Omental fat pad (tissue), 4 donors: ENCODE data around the gene SLC39A11. TPM values are rescaled to one million over a fixed set of nuclear protein-coding genes. Genes with fewer than 3 reads are reported as not detected.
"Not testable (repeated sequence)": the region's sequence is repeated elsewhere in the genome, so short reads cannot be mapped to it uniquely, and the experiment has no call there.

Experiments
- ATAC-seq: fragments of 150-250 bp; one replicate; pipeline ENCODE4 v1.9.1; 2016; ENCODE audit warnings: mild to moderate bottlenecking, moderate library complexity; ENCODE audit not compliant: low FRiP score
- DNase-seq: peaks from one replicate; pipeline ENCODE4 v3.0.0-alpha.2; 2019; ENCODE audit warnings: low spot score
- CTCF ChIP-seq, 3 donors: fragments of 450-650 bp; IDR thresholded peaks; one replicate each; pipeline ENCODE4 v1.5.1; 2016 to 2017; ENCODE audit warnings: antibody characterized with exemption in 3 of 3, mild to moderate bottlenecking in 3 of 3, moderate library complexity in 2 of 3
- total RNA-seq, 4 donors: library from RNA; depleted of rRNA; stranded (reverse); fragments of >200 nt; gene quantifications; one replicate each; pipeline ENCODE4 v1.1.0, GENCODE V29; 2016

The SLC39A11 gene
- total RNA-seq, 4 donors from 2014 or later, result 18.8 to 42.4 (median 31.3) TPM

- DNase-seq (no peak), ATAC-seq (no peak)
- no peak for TF ChIP-seq CTCF (IDR thresholded peaks at IDR 0.05)
Measured at GRCh38 chr17:73133911-73134649, 41.6 kb upstream of the SLC39A11 start.

- DNase-seq (no peak), ATAC-seq (no peak)
- no peak for TF ChIP-seq CTCF (IDR thresholded peaks at IDR 0.05)
Measured at GRCh38 chr17:73132085-73132492, 39.6 kb upstream of the SLC39A11 start.

- DNase-seq, result not testable (repeated sequence)
Measured at GRCh38 chr17:73131439-73131838, 39.0 kb upstream of the SLC39A11 start.

GRCh38 chr17:73130977-73131376 is 38.5 kb upstream of the SLC39A11 start:
- DNase-seq, result no peak
- no peak for TF ChIP-seq CTCF (IDR thresholded peaks at IDR 0.05)
- no peak for ATAC-seq

More at GRCh38 chr17:73131439-73131838, 39.0 kb upstream of the SLC39A11 start:
- ATAC-seq, result not testable (repeated sequence)

GRCh38 chr17:73128496-73128895 is 36.0 kb upstream of the SLC39A11 start:
- no peak for DNase-seq

GRCh38 chr17:73126716-73127473 is 34.4 kb upstream of the SLC39A11 start:
- ATAC-seq (no peak), DNase-seq (no peak)
- no peak for TF ChIP-seq CTCF (IDR thresholded peaks at IDR 0.05)

More at GRCh38 chr17:73128496-73128895, 36.0 kb upstream of the SLC39A11 start:
- no peak for TF ChIP-seq CTCF (IDR thresholded peaks at IDR 0.05)
- ATAC-seq, result no peak

GRCh38 chr17:73123606-73124320 is 31.3 kb upstream of the SLC39A11 start:
- ATAC-seq, result no peak
- DNase-seq, result no peak
- no peak for TF ChIP-seq CTCF (IDR thresholded peaks at IDR 0.05)
